ENCODE data around the gene SLC16A6.

- TF ChIP-seq CTCF (conservative IDR thresholded peaks at IDR 0.05 in 1 of 2, IDR thresholded peaks at IDR 0.05 in 1 of 2; ENCODE audit: extremely low read depth in 1 of 2, insufficient read depth in 1 of 2, low read depth in 1 of 2, low read length in 2 of 2) (no peak), EZH2 (IDR thresholded peaks at IDR 0.05; ENCODE audit: borderline replicate concordance, low read length) (no peak)
These were observed 3.7 kb upstream of the SLC16A6 start for GRCh38 chr17:68294617-68295016.
